ENCODE measurements around the gene SLC9A7.

DNA sequence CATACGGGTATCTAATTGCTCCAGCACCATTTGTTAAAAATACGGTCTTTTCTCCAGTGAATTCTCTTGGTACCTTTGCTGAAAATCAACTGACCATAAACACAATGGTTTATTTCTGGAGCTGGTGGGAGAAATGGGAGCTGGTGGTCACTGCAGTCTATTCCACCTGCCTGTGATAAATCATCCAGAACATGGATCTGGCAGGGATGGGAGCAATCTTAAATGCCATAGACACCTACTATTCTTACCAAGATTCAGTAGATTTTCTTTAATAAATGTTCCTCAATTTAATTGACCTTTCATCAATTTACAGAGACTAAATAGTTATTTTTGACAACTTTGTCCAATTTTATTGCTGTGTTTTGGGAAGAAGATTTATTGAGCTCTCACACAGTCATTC lies 68.1 kb downstream of the SLC9A7 start:
- no peak for TF ChIP-seq POLR2A (IDR thresholded peaks at IDR 0.05; ENCODE audit: low read length)
- TF ChIP-seq, protein P1, sequence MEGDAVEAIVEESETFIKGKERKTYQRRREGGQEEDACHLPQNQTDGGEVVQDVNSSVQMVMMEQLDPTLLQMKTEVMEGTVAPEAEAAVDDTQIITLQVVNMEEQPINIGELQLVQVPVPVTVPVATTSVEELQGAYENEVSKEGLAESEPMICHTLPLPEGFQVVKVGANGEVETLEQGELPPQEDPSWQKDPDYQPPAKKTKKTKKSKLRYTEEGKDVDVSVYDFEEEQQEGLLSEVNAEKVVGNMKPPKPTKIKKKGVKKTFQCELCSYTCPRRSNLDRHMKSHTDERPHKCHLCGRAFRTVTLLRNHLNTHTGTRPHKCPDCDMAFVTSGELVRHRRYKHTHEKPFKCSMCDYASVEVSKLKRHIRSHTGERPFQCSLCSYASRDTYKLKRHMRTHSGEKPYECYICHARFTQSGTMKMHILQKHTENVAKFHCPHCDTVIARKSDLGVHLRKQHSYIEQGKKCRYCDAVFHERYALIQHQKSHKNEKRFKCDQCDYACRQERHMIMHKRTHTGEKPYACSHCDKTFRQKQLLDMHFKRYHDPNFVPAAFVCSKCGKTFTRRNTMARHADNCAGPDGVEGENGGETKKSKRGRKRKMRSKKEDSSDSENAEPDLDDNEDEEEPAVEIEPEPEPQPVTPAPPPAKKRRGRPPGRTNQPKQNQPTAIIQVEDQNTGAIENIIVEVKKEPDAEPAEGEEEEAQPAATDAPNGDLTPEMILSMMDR (IDR thresholded peaks at IDR 0.05): no peak
- no peak for TF ChIP-seq BHLHE40 (IDR thresholded peaks at IDR 0.05; ENCODE audit: low read depth, low read length)
- TF ChIP-seq SMC3 (IDR thresholded peaks at IDR 0.05): no peak
- no peak for TF ChIP-seq CHD2 (IDR thresholded peaks at IDR 0.05; ENCODE audit: low read length, partially characterized antibody)
- TF ChIP-seq, protein P2, sequence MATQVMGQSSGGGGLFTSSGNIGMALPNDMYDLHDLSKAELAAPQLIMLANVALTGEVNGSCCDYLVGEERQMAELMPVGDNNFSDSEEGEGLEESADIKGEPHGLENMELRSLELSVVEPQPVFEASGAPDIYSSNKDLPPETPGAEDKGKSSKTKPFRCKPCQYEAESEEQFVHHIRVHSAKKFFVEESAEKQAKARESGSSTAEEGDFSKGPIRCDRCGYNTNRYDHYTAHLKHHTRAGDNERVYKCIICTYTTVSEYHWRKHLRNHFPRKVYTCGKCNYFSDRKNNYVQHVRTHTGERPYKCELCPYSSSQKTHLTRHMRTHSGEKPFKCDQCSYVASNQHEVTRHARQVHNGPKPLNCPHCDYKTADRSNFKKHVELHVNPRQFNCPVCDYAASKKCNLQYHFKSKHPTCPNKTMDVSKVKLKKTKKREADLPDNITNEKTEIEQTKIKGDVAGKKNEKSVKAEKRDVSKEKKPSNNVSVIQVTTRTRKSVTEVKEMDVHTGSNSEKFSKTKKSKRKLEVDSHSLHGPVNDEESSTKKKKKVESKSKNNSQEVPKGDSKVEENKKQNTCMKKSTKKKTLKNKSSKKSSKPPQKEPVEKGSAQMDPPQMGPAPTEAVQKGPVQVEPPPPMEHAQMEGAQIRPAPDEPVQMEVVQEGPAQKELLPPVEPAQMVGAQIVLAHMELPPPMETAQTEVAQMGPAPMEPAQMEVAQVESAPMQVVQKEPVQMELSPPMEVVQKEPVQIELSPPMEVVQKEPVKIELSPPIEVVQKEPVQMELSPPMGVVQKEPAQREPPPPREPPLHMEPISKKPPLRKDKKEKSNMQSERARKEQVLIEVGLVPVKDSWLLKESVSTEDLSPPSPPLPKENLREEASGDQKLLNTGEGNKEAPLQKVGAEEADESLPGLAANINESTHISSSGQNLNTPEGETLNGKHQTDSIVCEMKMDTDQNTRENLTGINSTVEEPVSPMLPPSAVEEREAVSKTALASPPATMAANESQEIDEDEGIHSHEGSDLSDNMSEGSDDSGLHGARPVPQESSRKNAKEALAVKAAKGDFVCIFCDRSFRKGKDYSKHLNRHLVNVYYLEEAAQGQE (IDR thresholded peaks at IDR 0.05): no peak
- TF ChIP-seq CEBPB (IDR thresholded peaks at IDR 0.05): no peak
- no peak for TF ChIP-seq MAZ (IDR thresholded peaks at IDR 0.05; ENCODE audit: borderline replicate concordance, low read depth, low read length)
- no peak for TF ChIP-seq KDM1A (IDR thresholded peaks at IDR 0.05; ENCODE audit: low read depth)
- TF ChIP-seq RAD21 (conservative IDR thresholded peaks at IDR 0.05 in 1 of 2, IDR thresholded peaks at IDR 0.05 in 1 of 2): no peak
- TF ChIP-seq, protein P3, sequence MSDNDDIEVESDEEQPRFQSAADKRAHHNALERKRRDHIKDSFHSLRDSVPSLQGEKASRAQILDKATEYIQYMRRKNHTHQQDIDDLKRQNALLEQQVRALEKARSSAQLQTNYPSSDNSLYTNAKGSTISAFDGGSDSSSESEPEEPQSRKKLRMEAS (IDR thresholded peaks at IDR 0.05): no peak
- TF ChIP-seq, protein P4, sequence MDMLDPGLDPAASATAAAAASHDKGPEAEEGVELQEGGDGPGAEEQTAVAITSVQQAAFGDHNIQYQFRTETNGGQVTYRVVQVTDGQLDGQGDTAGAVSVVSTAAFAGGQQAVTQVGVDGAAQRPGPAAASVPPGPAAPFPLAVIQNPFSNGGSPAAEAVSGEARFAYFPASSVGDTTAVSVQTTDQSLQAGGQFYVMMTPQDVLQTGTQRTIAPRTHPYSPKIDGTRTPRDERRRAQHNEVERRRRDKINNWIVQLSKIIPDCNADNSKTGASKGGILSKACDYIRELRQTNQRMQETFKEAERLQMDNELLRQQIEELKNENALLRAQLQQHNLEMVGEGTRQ (IDR thresholded peaks at IDR 0.05): no peak
